ENCODE measurements around the gene MAN2B2.

DNA sequence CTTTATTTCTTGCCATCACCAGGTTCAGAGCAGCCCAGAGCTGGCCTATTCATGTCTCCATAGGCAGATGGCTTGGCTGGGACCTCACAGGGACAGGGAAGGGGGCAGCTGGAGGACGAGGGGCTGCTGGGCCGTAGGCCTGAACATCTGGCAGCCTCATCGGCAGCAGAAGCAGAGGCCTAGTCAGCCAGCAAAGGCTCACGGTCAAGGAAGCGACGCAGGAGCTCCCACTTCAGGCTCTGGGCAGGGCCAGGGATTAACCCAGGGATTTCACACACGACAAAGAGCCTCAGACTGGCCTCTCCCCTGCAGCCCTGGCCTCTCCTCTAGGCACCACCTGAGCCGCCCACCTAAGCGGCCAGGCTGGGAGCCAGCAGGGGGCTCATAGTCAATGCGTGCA is 46.0 kb upstream of the MAN2B2 start:
- TF ChIP-seq, protein P1, sequence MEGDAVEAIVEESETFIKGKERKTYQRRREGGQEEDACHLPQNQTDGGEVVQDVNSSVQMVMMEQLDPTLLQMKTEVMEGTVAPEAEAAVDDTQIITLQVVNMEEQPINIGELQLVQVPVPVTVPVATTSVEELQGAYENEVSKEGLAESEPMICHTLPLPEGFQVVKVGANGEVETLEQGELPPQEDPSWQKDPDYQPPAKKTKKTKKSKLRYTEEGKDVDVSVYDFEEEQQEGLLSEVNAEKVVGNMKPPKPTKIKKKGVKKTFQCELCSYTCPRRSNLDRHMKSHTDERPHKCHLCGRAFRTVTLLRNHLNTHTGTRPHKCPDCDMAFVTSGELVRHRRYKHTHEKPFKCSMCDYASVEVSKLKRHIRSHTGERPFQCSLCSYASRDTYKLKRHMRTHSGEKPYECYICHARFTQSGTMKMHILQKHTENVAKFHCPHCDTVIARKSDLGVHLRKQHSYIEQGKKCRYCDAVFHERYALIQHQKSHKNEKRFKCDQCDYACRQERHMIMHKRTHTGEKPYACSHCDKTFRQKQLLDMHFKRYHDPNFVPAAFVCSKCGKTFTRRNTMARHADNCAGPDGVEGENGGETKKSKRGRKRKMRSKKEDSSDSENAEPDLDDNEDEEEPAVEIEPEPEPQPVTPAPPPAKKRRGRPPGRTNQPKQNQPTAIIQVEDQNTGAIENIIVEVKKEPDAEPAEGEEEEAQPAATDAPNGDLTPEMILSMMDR (IDR thresholded peaks at IDR 0.05): no peak
- TF ChIP-seq POLR2A (IDR thresholded peaks at IDR 0.05): no peak

Data from lower leg skin (tissue), 3 donors.